Measurements from ENCODE around the gene SETBP1.
A peak's percentile ranks its signal among the peaks of the same experiment; 100 is the strongest.

Gene SETBP1

GRCh38 chr18:44740000-44740399 lies 59.3 kb downstream of the SETBP1 start:
- Histone ChIP-seq H3K4me1 (ENCODE audit: control insufficient read depth, insufficient read depth, low read length) (peaks cover 33% of the 10 kb centered on the region), H3K4me3 (ENCODE audit: insufficient read depth, low read depth, low read length) (no peak overlapping the region), H3K27ac (ENCODE audit: insufficient read depth, low read depth, low read length, poor library complexity, severe bottlenecking) (no peak overlapping the region), H3K27me3 (ENCODE audit: control insufficient read depth, insufficient read depth, low read length, poor library complexity, severe bottlenecking) (no peaks in the 10 kb centered on the region), H3K9me3 (ENCODE audit: control insufficient read depth, low read length) (no peaks in the 10 kb centered on the region), H3K36me3 (ENCODE audit: control insufficient read depth, insufficient read depth, low read length) (no peaks in the 10 kb centered on the region)
- 94 to 97% methylated on average over 5 of the region's 5 CpGs for WGBS, 2 experiments

GRCh38 chr18:44741085-44741484 lies 60.4 kb downstream of the SETBP1 start:
- 95 to 100% methylated on average over 2 of the region's 2 CpGs for WGBS, 2 experiments
- peaks cover 33% of the 10 kb centered on the region for H3K4me1 ChIP-seq (ENCODE audit: control insufficient read depth, insufficient read depth, low read length)
- H3K27me3 ChIP-seq (ENCODE audit: control insufficient read depth, insufficient read depth, low read length, poor library complexity, severe bottlenecking), result no peaks in the 10 kb centered on the region
- no peaks in the 10 kb centered on the region for H3K36me3 ChIP-seq (ENCODE audit: control insufficient read depth, insufficient read depth, low read length)
- H3K4me3 ChIP-seq (ENCODE audit: insufficient read depth, low read depth, low read length), result no peak overlapping the region
- H3K27ac ChIP-seq (ENCODE audit: insufficient read depth, low read depth, low read length, poor library complexity, severe bottlenecking), result no peak overlapping the region
- H3K9me3 ChIP-seq (ENCODE audit: control insufficient read depth, low read length), result no peaks in the 10 kb centered on the region

- no peaks in the 10 kb centered on the region for H3K36me3 ChIP-seq (ENCODE audit: control insufficient read depth, insufficient read depth, low read length)
- no peak overlapping the region for H3K4me3 ChIP-seq (ENCODE audit: insufficient read depth, low read depth, low read length)
- H3K27me3 ChIP-seq (ENCODE audit: control insufficient read depth, insufficient read depth, low read length, poor library complexity, severe bottlenecking), result no peaks in the 10 kb centered on the region
- no peak overlapping the region for H3K27ac ChIP-seq (ENCODE audit: insufficient read depth, low read depth, low read length, poor library complexity, severe bottlenecking)
- peaks cover 33% of the 10 kb centered on the region for H3K4me1 ChIP-seq (ENCODE audit: control insufficient read depth, insufficient read depth, low read length)
- 92 to 94% methylated on average over 5 of the region's 5 CpGs for WGBS, 2 experiments
- H3K9me3 ChIP-seq (ENCODE audit: control insufficient read depth, low read length), result no peaks in the 10 kb centered on the region
These were observed 60.8 kb downstream of the SETBP1 start for GRCh38 chr18:44741511-44741910.

GRCh38 chr18:44742126-44742525 lies 61.4 kb downstream of the SETBP1 start:
- Histone ChIP-seq H3K27ac (ENCODE audit: insufficient read depth, low read depth, low read length, poor library complexity, severe bottlenecking) (no peak overlapping the region), H3K4me1 (ENCODE audit: control insufficient read depth, insufficient read depth, low read length) (peaks cover 33% of the 10 kb centered on the region), H3K9me3 (ENCODE audit: control insufficient read depth, low read length) (no peaks in the 10 kb centered on the region), H3K4me3 (ENCODE audit: insufficient read depth, low read depth, low read length) (no peak overlapping the region), H3K27me3 (ENCODE audit: control insufficient read depth, insufficient read depth, low read length, poor library complexity, severe bottlenecking) (no peaks in the 10 kb centered on the region), H3K36me3 (ENCODE audit: control insufficient read depth, insufficient read depth, low read length) (no peaks in the 10 kb centered on the region)
- 93 to 94% methylated on average over 3 of the region's 3 CpGs for WGBS, 2 experiments

- Histone ChIP-seq H3K4me3 (ENCODE audit: insufficient read depth, low read depth, low read length) (no peak overlapping the region), H3K9me3 (ENCODE audit: control insufficient read depth, low read length) (no peaks in the 10 kb centered on the region), H3K27ac (ENCODE audit: insufficient read depth, low read depth, low read length, poor library complexity, severe bottlenecking) (peak overlapping the region; percentile 72), H3K36me3 (ENCODE audit: control insufficient read depth, insufficient read depth, low read length) (no peaks in the 10 kb centered on the region), H3K4me1 (ENCODE audit: control insufficient read depth, insufficient read depth, low read length) (peaks cover 33% of the 10 kb centered on the region), H3K27me3 (ENCODE audit: control insufficient read depth, insufficient read depth, low read length, poor library complexity, severe bottlenecking) (no peaks in the 10 kb centered on the region)
- WGBS, 2 experiments, result 54 to 55% methylated on average over 3 of the region's 3 CpGs
These were observed 62.1 kb downstream of the SETBP1 start for GRCh38 chr18:44742718-44743311.

- H3K36me3 ChIP-seq (ENCODE audit: control insufficient read depth, insufficient read depth, low read length), result no peaks in the 10 kb centered on the region
- peak overlapping the region; percentile 88 for H3K27ac ChIP-seq (ENCODE audit: insufficient read depth, low read depth, low read length, poor library complexity, severe bottlenecking)
These were observed 62.9 kb downstream of the SETBP1 start for GRCh38 chr18:44743631-44744030.

GRCh38 chr18:44744161-44745121 lies 63.8 kb downstream of the SETBP1 start:
- no peak overlapping the region for H3K4me3 ChIP-seq (ENCODE audit: insufficient read depth, low read depth, low read length)
- WGBS, 2 experiments, result 60 to 67% methylated on average over 50 of the region's 50 CpGs
- no peaks in the 10 kb centered on the region for H3K9me3 ChIP-seq (ENCODE audit: control insufficient read depth, low read length)
- H3K4me1 ChIP-seq (ENCODE audit: control insufficient read depth, insufficient read depth, low read length), result peaks cover 38% of the 10 kb centered on the region
- peak overlapping the region; percentile 88 for H3K27ac ChIP-seq (ENCODE audit: insufficient read depth, low read depth, low read length, poor library complexity, severe bottlenecking)
- H3K36me3 ChIP-seq (ENCODE audit: control insufficient read depth, insufficient read depth, low read length), result no peaks in the 10 kb centered on the region
- no peaks in the 10 kb centered on the region for H3K27me3 ChIP-seq (ENCODE audit: control insufficient read depth, insufficient read depth, low read length, poor library complexity, severe bottlenecking)

More at GRCh38 chr18:44743631-44744030, 62.9 kb downstream of the SETBP1 start:
- 78 to 85% methylated on average over 2 of the region's 2 CpGs for WGBS, 2 experiments
- H3K4me3 ChIP-seq (ENCODE audit: insufficient read depth, low read depth, low read length), result no peak overlapping the region
- no peaks in the 10 kb centered on the region for H3K27me3 ChIP-seq (ENCODE audit: control insufficient read depth, insufficient read depth, low read length, poor library complexity, severe bottlenecking)
- peaks cover 35% of the 10 kb centered on the region for H3K4me1 ChIP-seq (ENCODE audit: control insufficient read depth, insufficient read depth, low read length)
- H3K9me3 ChIP-seq (ENCODE audit: control insufficient read depth, low read length), result no peaks in the 10 kb centered on the region

- Histone ChIP-seq H3K27ac (ENCODE audit: insufficient read depth, low read depth, low read length, poor library complexity, severe bottlenecking) (no peak overlapping the region), H3K36me3 (ENCODE audit: control insufficient read depth, insufficient read depth, low read length) (no peaks in the 10 kb centered on the region), H3K4me1 (ENCODE audit: control insufficient read depth, insufficient read depth, low read length) (peaks cover 26% of the 10 kb centered on the region), H3K9me3 (ENCODE audit: control insufficient read depth, low read length) (no peaks in the 10 kb centered on the region), H3K4me3 (ENCODE audit: insufficient read depth, low read depth, low read length) (no peak overlapping the region), H3K27me3 (ENCODE audit: control insufficient read depth, insufficient read depth, low read length, poor library complexity, severe bottlenecking) (no peaks in the 10 kb centered on the region)
- 95 to 100% methylated on average over 1 of the region's 1 CpG for WGBS, 2 experiments
These were observed 66.5 kb downstream of the SETBP1 start for GRCh38 chr18:44747157-44747556.

- H3K9me3 ChIP-seq (ENCODE audit: control insufficient read depth, low read length), result no peaks in the 10 kb centered on the region
- H3K27ac ChIP-seq (ENCODE audit: insufficient read depth, low read depth, low read length, poor library complexity, severe bottlenecking), result no peak overlapping the region
- H3K4me3 ChIP-seq (ENCODE audit: insufficient read depth, low read depth, low read length), result no peak overlapping the region
- no peaks in the 10 kb centered on the region for H3K36me3 ChIP-seq (ENCODE audit: control insufficient read depth, insufficient read depth, low read length)
- 97 to 99% methylated on average over 5 of the region's 5 CpGs for WGBS, 2 experiments
- peaks cover 12% of the 10 kb centered on the region for H3K4me1 ChIP-seq (ENCODE audit: control insufficient read depth, insufficient read depth, low read length)
- H3K27me3 ChIP-seq (ENCODE audit: control insufficient read depth, insufficient read depth, low read length, poor library complexity, severe bottlenecking), result no peaks in the 10 kb centered on the region
These were observed 67.9 kb downstream of the SETBP1 start for GRCh38 chr18:44748582-44748981.

- peaks cover 5% of the 10 kb centered on the region for H3K4me1 ChIP-seq (ENCODE audit: control insufficient read depth, insufficient read depth, low read length)
- H3K36me3 ChIP-seq (ENCODE audit: control insufficient read depth, insufficient read depth, low read length), result no peaks in the 10 kb centered on the region
- 92 to 98% methylated on average over 1 of the region's 1 CpG for WGBS, 2 experiments
- no peak overlapping the region for H3K4me3 ChIP-seq (ENCODE audit: insufficient read depth, low read depth, low read length)
- H3K9me3 ChIP-seq (ENCODE audit: control insufficient read depth, low read length), result no peaks in the 10 kb centered on the region
- no peaks in the 10 kb centered on the region for H3K27me3 ChIP-seq (ENCODE audit: control insufficient read depth, insufficient read depth, low read length, poor library complexity, severe bottlenecking)
- no peak overlapping the region for H3K27ac ChIP-seq (ENCODE audit: insufficient read depth, low read depth, low read length, poor library complexity, severe bottlenecking)
These were observed 70.1 kb downstream of the SETBP1 start for GRCh38 chr18:44750774-44751173.

Measured in ectodermal cell (in vitro differentiated cells).